ENCODE data around the gene CARD10. TPM values are rescaled to one million over a fixed set of nuclear protein-coding genes. Genes with fewer than 3 reads are reported as not detected.
"Not testable (repeated sequence)": the region's sequence is repeated elsewhere in the genome, so short reads cannot be mapped to it uniquely, and the experiment has no call there.

Gene CARD10
- total RNA-seq, 1 experiment from 2014 or later: 26.5 TPM

DNA sequence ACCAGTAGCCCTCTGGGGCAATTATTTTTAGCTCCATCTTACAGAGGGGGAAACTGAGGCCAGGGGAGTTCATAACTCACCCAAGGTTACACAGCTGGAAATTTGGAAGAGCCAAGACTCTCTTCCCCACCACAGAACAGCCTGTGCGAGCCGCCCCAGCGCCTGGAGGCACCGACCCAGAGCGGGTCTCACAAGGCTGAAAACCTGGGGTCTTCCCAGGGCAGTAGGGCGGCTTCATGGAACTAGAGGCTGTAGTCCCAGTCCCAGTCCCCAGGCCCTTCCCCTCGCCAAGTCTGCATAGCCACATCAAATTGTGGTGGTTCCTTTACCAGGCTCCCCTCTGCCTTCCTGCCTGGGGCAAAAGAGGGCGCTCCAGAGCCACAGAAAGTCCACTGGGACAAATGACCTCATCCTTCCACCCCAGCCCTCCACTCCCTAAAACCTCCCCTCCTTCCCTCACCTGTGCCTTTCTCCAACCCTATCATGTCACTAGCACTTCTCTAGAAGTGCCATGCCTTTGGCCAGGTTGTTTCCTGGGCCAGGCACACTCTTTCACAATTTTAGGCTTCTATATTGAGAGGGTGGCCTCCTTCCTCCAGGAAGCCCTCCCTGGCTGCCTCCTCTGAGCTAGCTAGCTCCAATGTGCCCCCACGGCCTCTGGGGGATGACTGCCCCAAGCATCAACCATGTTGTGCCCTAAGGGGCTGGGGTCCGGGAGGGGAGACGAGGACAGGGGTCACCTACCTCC lies 25.9 kb upstream of the CARD10 start:
- Histone ChIP-seq H3K9me3 (no peaks in the 10 kb centered on the region), H3K4me1 (peaks cover 47% of the 10 kb centered on the region), H3K36me3 (ENCODE audit: control insufficient read depth, insufficient read depth, low read length) (no peaks in the 10 kb centered on the region), H3K27me3 (replicated peaks; ENCODE audit: control insufficient read depth, insufficient read depth, low read length) (no peaks in the 10 kb centered on the region), H3K4me3 (ENCODE audit: low read depth, low read length) (peak overlapping the region; percentile 20)
- peak; percentile 64 to 65 for TF ChIP-seq CTCF (IDR thresholded peaks at IDR 0.05; ENCODE audit: insufficient read depth in 1 of 2, low read depth in 1 of 2, low read length in 1 of 2, severe bottlenecking in 1 of 2, unreplicated experiment in 1 of 2)
- Mint-ChIP-seq H3K36me3 (ENCODE audit: insufficient read depth, unreplicated experiment) (peaks cover 12% of the 10 kb centered on the region), H3K9me3 (ENCODE audit: unreplicated experiment) (no peaks in the 10 kb centered on the region), H3K27me3 (ENCODE audit: insufficient read depth, unreplicated experiment) (no peaks in the 10 kb centered on the region), H3K4me3 (ENCODE audit: unreplicated experiment) (peak overlapping the region; percentile 52), H3K4me1 (ENCODE audit: low read depth, unreplicated experiment) (peaks cover 34% of the 10 kb centered on the region), H3K27ac (ENCODE audit: unreplicated experiment) (peak overlapping the region; percentile 66)
- TSS peak; percentile 68 for BruUV-seq (replicated peaks)
- ChIA-PET POLR2A (interaction anchor here (0.6 kb wide), 1 partner anchor 62 kb away, joined by 3 read pairs; no protein-coding TSS in a partner anchor), CTCF (interaction anchor here (0.6 to 3.8 kb wide), 12 partner anchors 12 to 140 kb away, joined by 3 to 30 read pairs (median 4); partner anchors contain the start of genes GGA1 and LGALS2)
- intact Hi-C loops (cut with micrococcal nuclease; ENCODE audit: unreplicated experiment): loop anchor here (1.0 kb wide), 3 partner anchors 16 to 47 kb away; no protein-coding TSS in a partner anchor
- peak; percentile 83 to 84 for DNase-seq

- Mint-ChIP-seq H3K27ac (ENCODE audit: unreplicated experiment) (no peak overlapping the region), H3K4me3 (ENCODE audit: unreplicated experiment) (no peak overlapping the region), H3K27me3 (ENCODE audit: insufficient read depth, unreplicated experiment) (no peaks in the 10 kb centered on the region), H3K36me3 (ENCODE audit: insufficient read depth, unreplicated experiment) (peaks cover 12% of the 10 kb centered on the region), H3K9me3 (ENCODE audit: unreplicated experiment) (no peaks in the 10 kb centered on the region), H3K4me1 (ENCODE audit: low read depth, unreplicated experiment) (peaks cover 41% of the 10 kb centered on the region)
- no peaks in the 10 kb centered on the region for H3K27me3 ChIP-seq (replicated peaks; ENCODE audit: control insufficient read depth, insufficient read depth, low read length)
- no TSS peak for BruUV-seq (replicated peaks)
- POLR2A ChIA-PET: no interaction called here
- H3K36me3 ChIP-seq (ENCODE audit: control insufficient read depth, insufficient read depth, low read length): no peaks in the 10 kb centered on the region
- H3K4me1 ChIP-seq: peaks cover 52% of the 10 kb centered on the region
- intact Hi-C loops (cut with micrococcal nuclease; ENCODE audit: unreplicated experiment): no loop called here
- H3K9me3 ChIP-seq: no peaks in the 10 kb centered on the region
- CTCF ChIA-PET: interaction anchor here (0.9 to 5.5 kb wide), 2 partner anchors 8 to 49 kb away, joined by 3 to 37 read pairs; no protein-coding TSS in a partner anchor
- no peak for TF ChIP-seq CTCF (IDR thresholded peaks at IDR 0.05; ENCODE audit: insufficient read depth in 1 of 2, low read depth in 1 of 2, low read length in 1 of 2, severe bottlenecking in 1 of 2, unreplicated experiment in 1 of 2)
- no peak overlapping the region for H3K4me3 ChIP-seq (ENCODE audit: low read depth, low read length)
- DNase-seq: no peak
Measured at GRCh38 chr22:37542959-37543358, 23.7 kb upstream of the CARD10 start.

DNA sequence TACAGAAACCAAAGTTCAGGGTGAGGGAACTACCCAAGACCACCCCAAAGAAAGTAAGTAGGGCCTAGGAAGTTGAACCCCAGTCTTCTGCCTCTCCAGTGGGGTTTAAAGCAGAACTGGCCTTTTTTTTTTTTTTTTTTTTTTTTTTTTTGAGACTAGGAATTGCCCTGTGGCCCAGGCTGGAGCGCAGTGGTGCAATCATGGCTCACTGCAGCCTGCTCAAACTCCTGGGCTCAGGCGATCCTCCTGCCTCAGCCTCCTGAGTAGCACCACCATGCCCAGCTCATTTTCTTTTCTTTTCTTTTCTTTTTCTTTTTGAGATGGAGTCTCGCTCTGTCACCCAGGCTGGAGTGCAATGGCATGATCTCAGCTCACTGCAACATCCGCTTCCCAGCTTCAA lies 23.2 kb upstream of the CARD10 start:
- H3K9me3 Mint-ChIP-seq (ENCODE audit: unreplicated experiment); H3K4me3 Mint-ChIP-seq (ENCODE audit: unreplicated experiment); DNase-seq; H3K27me3 ChIP-seq (replicated peaks; ENCODE audit: control insufficient read depth, insufficient read depth, low read length); H3K27ac Mint-ChIP-seq (ENCODE audit: unreplicated experiment); H3K36me3 ChIP-seq (ENCODE audit: control insufficient read depth, insufficient read depth, low read length); POLR2A ChIA-PET; BruUV-seq (replicated peaks); H3K27me3 Mint-ChIP-seq (ENCODE audit: insufficient read depth, unreplicated experiment); intact Hi-C loops (cut with micrococcal nuclease; ENCODE audit: unreplicated experiment); H3K9me3 ChIP-seq; H3K4me3 ChIP-seq (ENCODE audit: low read depth, low read length): not testable (repeated sequence)
- peaks cover 41% of the 10 kb centered on the region for H3K4me1 Mint-ChIP-seq (ENCODE audit: low read depth, unreplicated experiment)
- CTCF ChIA-PET: interaction anchor here (0.5 to 5.5 kb wide), 4 partner anchors 9 to 548 kb away, joined by 3 to 48 read pairs (median 20); no protein-coding TSS in a partner anchor
- H3K36me3 Mint-ChIP-seq (ENCODE audit: insufficient read depth, unreplicated experiment): peaks cover 12% of the 10 kb centered on the region
- peaks cover 46% of the 10 kb centered on the region for H3K4me1 ChIP-seq

DNA sequence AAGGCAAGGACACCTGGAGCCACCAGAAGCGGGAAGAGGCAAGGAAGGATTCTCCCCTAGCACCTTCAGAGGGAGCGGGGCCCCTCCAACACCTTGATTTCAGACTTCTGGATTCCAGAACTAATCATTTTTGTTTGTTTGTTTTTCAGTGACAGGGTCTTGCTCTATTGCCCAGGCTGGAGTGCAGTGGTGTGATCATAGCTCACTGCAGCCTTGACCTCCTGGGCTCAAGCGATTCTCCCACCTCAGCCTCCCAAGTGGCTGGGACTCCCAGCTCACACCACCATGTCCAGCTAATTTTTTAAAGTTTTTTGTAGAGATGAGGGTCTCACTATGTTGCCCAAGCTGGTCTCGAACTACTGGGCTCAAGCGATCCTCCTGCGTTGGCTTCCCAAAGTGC lies 20.6 kb upstream of the CARD10 start:
- peaks cover 23% of the 10 kb centered on the region for H3K4me1 Mint-ChIP-seq (ENCODE audit: low read depth, unreplicated experiment)
- not testable (repeated sequence) for H3K36me3 Mint-ChIP-seq (ENCODE audit: insufficient read depth, unreplicated experiment); H3K36me3 ChIP-seq (ENCODE audit: control insufficient read depth, insufficient read depth, low read length); H3K4me3 ChIP-seq (ENCODE audit: low read depth, low read length); H3K9me3 ChIP-seq; H3K9me3 Mint-ChIP-seq (ENCODE audit: unreplicated experiment); H3K27me3 Mint-ChIP-seq (ENCODE audit: insufficient read depth, unreplicated experiment); DNase-seq; H3K4me3 Mint-ChIP-seq (ENCODE audit: unreplicated experiment); H3K27ac Mint-ChIP-seq (ENCODE audit: unreplicated experiment); H3K27me3 ChIP-seq (replicated peaks; ENCODE audit: control insufficient read depth, insufficient read depth, low read length); BruUV-seq (replicated peaks)
- ChIA-PET POLR2A (interaction anchor here (0.7 kb wide), 1 partner anchor 23 kb away, joined by 3 read pairs; no protein-coding TSS in a partner anchor), CTCF (interaction anchor here (0.7 to 5.5 kb wide), 7 partner anchors 16 to 118 kb away, joined by 3 to 48 read pairs (median 4); partner anchors contain the start of gene PDXP)
- H3K4me1 ChIP-seq: peaks cover 20% of the 10 kb centered on the region
- intact Hi-C loops (cut with micrococcal nuclease; ENCODE audit: unreplicated experiment): loop anchor here (1.0 to 5.0 kb wide), 4 partner anchors 28 to 143 kb away; partner anchors contain the start of gene GGA1
